Activated CD8-positive, alpha-beta T cell treated with anti-CD3 and anti-CD28 coated beads for 36 hours (primary cell): Measurements from ENCODE around the gene SOD3. TPM values are rescaled to one million over a fixed set of nuclear protein-coding genes. Genes with fewer than 3 reads are reported as not detected.

Source experiments
- ATAC-seq: fragments of 200-7000 bp; cut with Tn5 transposase; one replicate; pipeline ENCODE4 v1.10.0; 2021; ENCODE audit warnings: mild to moderate bottlenecking, moderate library complexity
- CTCF ChIA-PET: fragments of 350-600 bp; sonication (Branson Sonifier 250); formaldehyde crosslinking; loops from one replicate; lab custom pipeline; 2021; ENCODE audit warnings: antibody characterized with exemption; lab: Charles Lee
- POLR2A ChIA-PET: fragments of 350-600 bp; sonication (Branson Sonifier 250); formaldehyde crosslinking; loops from one replicate; lab custom pipeline; 2021; ENCODE audit warnings: antibody characterized with exemption; lab: Charles Lee
- DNase-seq: peaks from one replicate; pipeline ENCODE4 v3.0.0-alpha.2; 2020
- H3K27ac Mint-ChIP-seq: one replicate; pipeline ENCODE4 v1.8.0; 2021; ENCODE audit warnings: mild to moderate bottlenecking, mixed read lengths
- H3K27me3 Mint-ChIP-seq: one replicate; pipeline ENCODE4 v1.8.0; 2021; ENCODE audit warnings: mixed read lengths
- H3K36me3 Mint-ChIP-seq: one replicate; pipeline ENCODE4 v1.8.0; 2021; ENCODE audit warnings: low read depth, mixed read lengths
- H3K4me1 Mint-ChIP-seq: one replicate; pipeline ENCODE4 v1.8.0; 2021; ENCODE audit warnings: low read depth, mixed read lengths
- H3K4me3 Mint-ChIP-seq: one replicate; pipeline ENCODE4 v1.8.0; 2021; ENCODE audit warnings: mild to moderate bottlenecking, moderate library complexity, mixed read lengths
- H3K9me3 Mint-ChIP-seq: one replicate; pipeline ENCODE4 v1.8.0; 2021; ENCODE audit warnings: mixed read lengths
- intact Hi-C: fragments of 100-400 bp; cut with micrococcal nuclease; formaldehyde crosslinking; loops from one replicate; pipeline ENCODE4 v1.10.0; 2022
- total RNA-seq, 2 experiments: library from RNA; stranded (reverse); gene quantifications; one replicate each; pipeline ENCODE4 v1.2.3, GENCODE V29; 2021
- TF ChIP-seq, protein P1 (sequence below): fragments of 200-600 bp; IDR thresholded peaks from one replicate; pipeline ENCODE4 v1.8.0; 2022; ENCODE audit warnings: antibody characterized with exemption, mild to moderate bottlenecking

The SOD3 gene
- total RNA-seq, 2 experiments from 2014 or later, result not detected

DNA sequence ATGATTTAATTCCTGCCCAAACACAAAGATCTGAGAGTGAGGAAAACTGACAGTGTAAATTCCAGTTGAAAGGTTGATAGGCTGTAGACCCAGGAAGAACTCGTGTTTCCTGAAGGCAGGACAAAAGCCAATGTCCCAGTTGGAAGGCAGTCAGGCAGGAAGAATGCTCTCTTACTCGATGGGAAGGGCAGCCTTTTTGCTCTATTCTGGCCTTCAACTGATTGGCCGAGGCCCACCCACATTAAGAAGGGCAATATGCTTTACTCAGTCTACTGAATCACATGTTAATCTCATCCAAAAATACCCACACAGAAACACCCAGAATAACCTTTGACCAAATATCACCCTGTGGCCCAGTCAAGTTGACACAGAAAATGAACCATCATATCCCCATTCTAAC, 45.3 kb upstream of the SOD3 start:
- TF ChIP-seq, protein P1, sequence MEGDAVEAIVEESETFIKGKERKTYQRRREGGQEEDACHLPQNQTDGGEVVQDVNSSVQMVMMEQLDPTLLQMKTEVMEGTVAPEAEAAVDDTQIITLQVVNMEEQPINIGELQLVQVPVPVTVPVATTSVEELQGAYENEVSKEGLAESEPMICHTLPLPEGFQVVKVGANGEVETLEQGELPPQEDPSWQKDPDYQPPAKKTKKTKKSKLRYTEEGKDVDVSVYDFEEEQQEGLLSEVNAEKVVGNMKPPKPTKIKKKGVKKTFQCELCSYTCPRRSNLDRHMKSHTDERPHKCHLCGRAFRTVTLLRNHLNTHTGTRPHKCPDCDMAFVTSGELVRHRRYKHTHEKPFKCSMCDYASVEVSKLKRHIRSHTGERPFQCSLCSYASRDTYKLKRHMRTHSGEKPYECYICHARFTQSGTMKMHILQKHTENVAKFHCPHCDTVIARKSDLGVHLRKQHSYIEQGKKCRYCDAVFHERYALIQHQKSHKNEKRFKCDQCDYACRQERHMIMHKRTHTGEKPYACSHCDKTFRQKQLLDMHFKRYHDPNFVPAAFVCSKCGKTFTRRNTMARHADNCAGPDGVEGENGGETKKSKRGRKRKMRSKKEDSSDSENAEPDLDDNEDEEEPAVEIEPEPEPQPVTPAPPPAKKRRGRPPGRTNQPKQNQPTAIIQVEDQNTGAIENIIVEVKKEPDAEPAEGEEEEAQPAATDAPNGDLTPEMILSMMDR, result no peak
- DNase-seq (no peak), ATAC-seq (no peak)
- no peaks in the 10 kb centered on the region for H3K36me3 Mint-ChIP-seq
- H3K27ac Mint-ChIP-seq, result no peak overlapping the region
- ChIA-PET CTCF (no interaction called here), POLR2A (no interaction called here)
- H3K27me3 Mint-ChIP-seq, result no peaks in the 10 kb centered on the region
- H3K4me3 Mint-ChIP-seq, result no peak overlapping the region
- H3K4me1 Mint-ChIP-seq, result no peaks in the 10 kb centered on the region
- H3K9me3 Mint-ChIP-seq, result no peaks in the 10 kb centered on the region
- intact Hi-C loops, result no loop called here

DNA sequence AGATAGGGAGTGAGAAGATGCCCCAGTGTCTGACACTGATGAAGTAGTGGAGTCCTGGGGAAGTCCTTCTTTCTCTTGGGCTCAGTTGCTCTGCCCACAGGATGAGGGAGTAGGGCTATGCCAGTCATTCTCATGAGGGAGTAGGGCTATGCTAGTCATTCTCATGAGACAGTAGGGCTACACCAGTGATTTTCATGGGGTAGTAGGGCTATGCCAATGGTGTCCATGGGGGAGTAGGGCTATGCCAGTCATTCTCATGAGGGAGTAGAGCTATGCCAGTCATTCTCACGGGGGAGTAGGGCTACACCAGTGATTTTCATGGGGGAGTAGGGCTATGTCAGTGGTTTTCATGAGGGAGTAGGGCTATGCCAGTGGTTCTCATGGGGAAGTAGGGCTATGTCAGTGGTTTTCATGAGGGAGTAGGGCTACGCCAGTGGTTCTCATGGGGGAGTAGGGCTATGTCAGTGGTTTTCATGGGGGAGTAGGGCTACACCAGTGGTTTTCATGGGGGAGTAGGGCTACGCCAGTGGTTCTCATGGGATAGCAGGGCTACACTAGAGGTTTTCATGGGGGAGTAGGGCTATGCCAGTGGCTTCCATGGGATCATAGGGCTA, 43.3 kb upstream of the SOD3 start:
- DNase-seq (no peak), ATAC-seq (no peak)
- Mint-ChIP-seq H3K4me3 (no peak overlapping the region), H3K9me3 (peaks cover 9% of the 10 kb centered on the region), H3K4me1 (no peaks in the 10 kb centered on the region), H3K27ac (no peak overlapping the region), H3K36me3 (no peaks in the 10 kb centered on the region), H3K27me3 (no peaks in the 10 kb centered on the region)
- ChIA-PET CTCF (no interaction called here), POLR2A (no interaction called here)
- TF ChIP-seq, protein P1, result no peak
- intact Hi-C loops, result no loop called here

DNA sequence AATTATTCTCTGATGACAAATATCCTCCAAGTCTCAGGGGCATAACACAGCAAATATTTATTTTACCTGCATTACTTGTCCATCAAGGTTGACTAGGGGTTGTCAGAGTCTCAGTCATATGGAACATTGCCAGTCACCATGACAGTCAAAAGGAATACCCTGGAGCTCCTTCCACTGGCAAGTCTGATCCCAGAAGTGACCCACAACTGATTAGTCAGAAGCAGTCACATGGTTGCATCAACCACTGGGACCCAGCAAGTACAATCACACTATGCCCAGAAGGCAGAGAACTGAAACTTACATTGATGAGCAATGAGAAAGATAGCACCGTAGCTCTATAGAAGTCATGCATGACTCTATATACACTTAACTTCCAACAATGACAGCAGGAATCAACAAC, 41.9 kb upstream of the SOD3 start:
- intact Hi-C loops, result no loop called here
- Mint-ChIP-seq H3K36me3 (no peaks in the 10 kb centered on the region), H3K4me3 (no peak overlapping the region), H3K4me1 (no peaks in the 10 kb centered on the region), H3K9me3 (peaks cover 14% of the 10 kb centered on the region), H3K27me3 (no peaks in the 10 kb centered on the region), H3K27ac (no peak overlapping the region)
- CTCF ChIA-PET, result no interaction called here
- ATAC-seq (no peak), DNase-seq (no peak)
- TF ChIP-seq, protein P1, result no peak
- POLR2A ChIA-PET, result no interaction called here

GRCh38 chr4:24754571-24754970, 40.8 kb upstream of the SOD3 start:
- Mint-ChIP-seq H3K27me3 (peaks cover 1% of the 10 kb centered on the region), H3K4me3 (no peak overlapping the region), H3K4me1 (no peaks in the 10 kb centered on the region), H3K9me3 (peaks cover 18% of the 10 kb centered on the region), H3K36me3 (no peaks in the 10 kb centered on the region), H3K27ac (no peak overlapping the region)
- CTCF ChIA-PET, result no interaction called here
- DNase-seq, result no peak
- POLR2A ChIA-PET, result no interaction called here
- no peak for ATAC-seq
- intact Hi-C loops, result no loop called here
- TF ChIP-seq, protein P1, result no peak

GRCh38 chr4:24763631-24764297, 31.6 kb upstream of the SOD3 start:
- TF ChIP-seq, protein P1, result no peak
- POLR2A ChIA-PET, result no interaction called here
- DNase-seq (no peak), ATAC-seq (no peak)
- CTCF ChIA-PET, result no interaction called here
- intact Hi-C loops, result no loop called here
- H3K36me3 Mint-ChIP-seq, result no peaks in the 10 kb centered on the region
- peaks cover 3% of the 10 kb centered on the region for H3K9me3 Mint-ChIP-seq
- H3K4me3 Mint-ChIP-seq, result no peak overlapping the region
- peaks cover 1% of the 10 kb centered on the region for H3K27me3 Mint-ChIP-seq
- H3K4me1 Mint-ChIP-seq, result no peaks in the 10 kb centered on the region
- no peak overlapping the region for H3K27ac Mint-ChIP-seq
